HepG2 (cell line): ENCODE measurements around the gene CEMP1. TPM values are rescaled to one million over a fixed set of nuclear protein-coding genes. Genes with fewer than 3 reads are reported as not detected.

ENCODE experiments used
- CEBPB ChIP-seq: IDR thresholded peaks from 2 replicates; pipeline ENCODE4 v1.6.1; 2011; ENCODE audit warnings: low read depth, low read length, improper control_type of control experiment, borderline replicate concordance
- ELF4 ChIP-seq: sonication (generic); formaldehyde crosslinking; IDR thresholded peaks from 2 replicates; pipeline ENCODE4 v1.5.0; 2020; ENCODE audit warnings: missing genetic modification reagents, mild to moderate bottlenecking, moderate library complexity, borderline replicate concordance
- ERF ChIP-seq: IDR thresholded peaks from 2 replicates; pipeline ENCODE4 v1.6.1; 2018; ENCODE audit warnings: missing biosample characterization, missing genetic modification reagents
- FOXP1 ChIP-seq, 2 experiments: fragments of 450-650 bp in 1 of 2; IDR thresholded peaks; 2 replicates each; pipeline ENCODE4 v1.6.1; 2017 to 2018; ENCODE audit warnings: antibody characterized with exemption in 1 of 2
- HNF4G ChIP-seq, 2 experiments: sonication (generic) in 1 of 2; formaldehyde crosslinking in 1 of 2; IDR thresholded peaks; 2 replicates each; pipeline versions ENCODE4 v1.4.0 to v1.6.1; 2011 to 2020; ENCODE audit warnings: borderline replicate concordance in 2 of 2, low read depth in 2 of 2, mild to moderate bottlenecking in 2 of 2, low read length in 1 of 2, missing genetic modification reagents in 1 of 2, moderate library complexity in 1 of 2
- ISL2 ChIP-seq: sonication (generic); formaldehyde crosslinking; IDR thresholded peaks from 2 replicates; pipeline ENCODE4 v1.5.0; 2020; ENCODE audit warnings: missing genetic modification reagents
- KMT2B ChIP-seq: IDR thresholded peaks from 2 replicates; pipeline ENCODE4 v1.6.1; 2016; ENCODE audit warnings: missing genetic modification reagents, missing compliant biosample characterization
- RARA ChIP-seq: IDR thresholded peaks from 2 replicates; pipeline ENCODE4 v1.6.1; 2016; ENCODE audit warnings: missing genetic modification reagents, missing compliant biosample characterization
- REPIN1 ChIP-seq: sonication (generic); formaldehyde crosslinking; IDR thresholded peaks from 2 replicates; pipeline ENCODE4 v1.8.0; 2022; ENCODE audit warnings: missing genetic modification reagents, low read depth, mild to moderate bottlenecking, borderline replicate concordance
- RFX1 ChIP-seq: fragments of 450-650 bp; IDR thresholded peaks from 2 replicates; pipeline ENCODE4 v1.6.1; 2017
- SIX1 ChIP-seq: sonication (generic); formaldehyde crosslinking; IDR thresholded peaks from 2 replicates; pipeline ENCODE4 v1.4.0; 2020; ENCODE audit warnings: missing genetic modification reagents, borderline replicate concordance
- SOX6 ChIP-seq, 2 experiments: fragments of 450-650 bp in 1 of 2; sonication (generic) in 1 of 2; formaldehyde crosslinking in 1 of 2; IDR thresholded peaks; 2 replicates each; pipeline versions ENCODE4 v1.4.0 to v1.6.1; 2017 to 2020; ENCODE audit warnings: antibody characterized with exemption in 1 of 2, mild to moderate bottlenecking in 1 of 2, missing genetic modification reagents in 1 of 2
- ZNF335 ChIP-seq: sonication (generic); formaldehyde crosslinking; IDR thresholded peaks from 2 replicates; pipeline ENCODE4 v1.4.0; 2020; ENCODE audit warnings: missing genetic modification reagents
- ZNF605 ChIP-seq: sonication (generic); formaldehyde crosslinking; IDR thresholded peaks from 2 replicates; pipeline ENCODE4 v1.8.0; 2022; ENCODE audit warnings: mild to moderate bottlenecking, missing genetic modification reagents
- polyA plus RNA-seq, 8 experiments: library from polyadenylated mRNA; depleted of rRNA in 3 of 8; stranded (reverse) in 7 of 8; unstranded in 1 of 8; fragments of >200 nt; fragmentation: Illumina TruSeq in 4 of 8; extraction: Trizol in 4 of 8; gene quantifications; 2 replicates each; pipeline versions ENCODE4 v1.2.1 to v1.2.3, GENCODE V29; 2011 to 2016; ENCODE audit warnings: low read depth in 4 of 8, missing spikeins in 1 of 8, mixed read lengths in 1 of 8; ENCODE audit not compliant: insufficient read depth in 1 of 8
- total RNA-seq, 5 experiments: library from RNA; depleted of rRNA; stranded (reverse); fragments of >200 nt; fragmentation: Illumina TruSeq; extraction: Trizol; gene quantifications; 2 replicates each; pipeline ENCODE4 v1.2.3, GENCODE V29; 2016; ENCODE audit warnings: low read depth in 1 of 5
- TF ChIP-seq, protein P1 (sequence below): conservative IDR thresholded peaks from 2 replicates; pipeline ENCODE4 v1.6.1; 2018; ENCODE audit warnings: missing genetic modification reagents
- TF ChIP-seq, protein P2 (sequence below): sonication (generic); formaldehyde crosslinking; IDR thresholded peaks from 2 replicates; pipeline ENCODE4 v1.8.0; 2022; ENCODE audit warnings: missing genetic modification reagents, mild to moderate bottlenecking, moderate library complexity, borderline replicate concordance
- TF ChIP-seq, protein P3 (sequence below): sonication (generic); formaldehyde crosslinking; conservative IDR thresholded peaks from 2 replicates; pipeline ENCODE4 v1.5.0; 2020; ENCODE audit warnings: missing genetic modification reagents
- TF ChIP-seq, protein P4 (sequence below): sonication (generic); formaldehyde crosslinking; conservative IDR thresholded peaks from 2 replicates; pipeline ENCODE4 v1.8.1; 2023; ENCODE audit warnings: missing genetic modification reagents

Gene CEMP1
- total and polyA plus RNA-seq, 2 of the 13 experiments (the other 11 are each of a cell fraction or from before 2014, with no cell fraction given), result not detected

DNA sequence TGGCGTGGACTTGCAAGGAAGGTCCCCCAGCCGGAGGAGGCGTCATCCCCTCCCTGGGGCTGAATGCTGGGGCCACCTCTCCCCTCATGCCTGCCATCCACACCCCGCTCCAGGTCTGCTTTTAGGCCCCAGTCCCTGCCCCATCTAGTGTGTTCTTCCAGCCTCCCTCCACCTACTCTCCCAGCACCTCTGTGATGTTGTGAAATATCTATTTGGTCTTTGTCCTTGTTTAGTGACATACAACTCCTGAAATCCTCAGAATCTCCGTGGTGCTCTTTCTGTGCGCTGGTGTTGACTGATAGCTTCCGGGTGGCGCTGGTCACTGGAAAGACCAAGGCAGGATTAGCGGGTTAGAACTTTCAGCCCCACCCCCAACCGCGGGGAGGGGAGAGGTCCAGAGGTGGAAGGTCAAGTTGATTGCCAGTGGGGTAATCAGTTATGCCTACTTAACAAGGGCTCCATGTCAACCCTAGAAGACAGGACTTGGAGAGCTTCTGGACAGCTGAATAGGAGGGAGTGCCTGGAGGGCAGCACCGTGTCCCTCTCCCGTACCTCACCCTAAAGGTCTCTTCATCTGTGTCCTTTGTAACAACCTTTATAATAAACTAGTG, 46.2 kb downstream of the CEMP1 start (continued):
- TF ChIP-seq HNF4G (IDR thresholded peaks at IDR 0.05; ENCODE audit: borderline replicate concordance, low read depth, low read length), result peak; percentile 66
- TF ChIP-seq HNF4G (CRISPR knock-in tag; IDR thresholded peaks at IDR 0.05; ENCODE audit: borderline replicate concordance, low read depth), result peak; percentile 64; the same call in 1 of the 2 replicates
- peak; percentile 45; the same call in 1 of the 2 replicates for TF ChIP-seq ISL2 (CRISPR knock-in tag)
- TF ChIP-seq, protein P1, sequence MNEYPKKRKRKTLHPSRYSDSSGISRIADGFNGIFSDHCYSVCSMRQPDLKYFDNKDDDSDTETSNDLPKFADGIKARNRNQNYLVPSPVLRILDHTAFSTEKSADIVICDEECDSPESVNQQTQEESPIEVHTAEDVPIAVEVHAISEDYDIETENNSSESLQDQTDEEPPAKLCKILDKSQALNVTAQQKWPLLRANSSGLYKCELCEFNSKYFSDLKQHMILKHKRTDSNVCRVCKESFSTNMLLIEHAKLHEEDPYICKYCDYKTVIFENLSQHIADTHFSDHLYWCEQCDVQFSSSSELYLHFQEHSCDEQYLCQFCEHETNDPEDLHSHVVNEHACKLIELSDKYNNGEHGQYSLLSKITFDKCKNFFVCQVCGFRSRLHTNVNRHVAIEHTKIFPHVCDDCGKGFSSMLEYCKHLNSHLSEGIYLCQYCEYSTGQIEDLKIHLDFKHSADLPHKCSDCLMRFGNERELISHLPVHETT (CRISPR knock-in tag), result peak; percentile 47; the same call in 1 of the 2 replicates
- TF ChIP-seq CEBPB, result peak; percentile 95
- no peak for TF ChIP-seq RFX1
- peak; percentile 65; the same call in 1 of the 2 replicates for TF ChIP-seq KMT2B (CRISPR knock-in tag)
- TF ChIP-seq, protein P2, sequence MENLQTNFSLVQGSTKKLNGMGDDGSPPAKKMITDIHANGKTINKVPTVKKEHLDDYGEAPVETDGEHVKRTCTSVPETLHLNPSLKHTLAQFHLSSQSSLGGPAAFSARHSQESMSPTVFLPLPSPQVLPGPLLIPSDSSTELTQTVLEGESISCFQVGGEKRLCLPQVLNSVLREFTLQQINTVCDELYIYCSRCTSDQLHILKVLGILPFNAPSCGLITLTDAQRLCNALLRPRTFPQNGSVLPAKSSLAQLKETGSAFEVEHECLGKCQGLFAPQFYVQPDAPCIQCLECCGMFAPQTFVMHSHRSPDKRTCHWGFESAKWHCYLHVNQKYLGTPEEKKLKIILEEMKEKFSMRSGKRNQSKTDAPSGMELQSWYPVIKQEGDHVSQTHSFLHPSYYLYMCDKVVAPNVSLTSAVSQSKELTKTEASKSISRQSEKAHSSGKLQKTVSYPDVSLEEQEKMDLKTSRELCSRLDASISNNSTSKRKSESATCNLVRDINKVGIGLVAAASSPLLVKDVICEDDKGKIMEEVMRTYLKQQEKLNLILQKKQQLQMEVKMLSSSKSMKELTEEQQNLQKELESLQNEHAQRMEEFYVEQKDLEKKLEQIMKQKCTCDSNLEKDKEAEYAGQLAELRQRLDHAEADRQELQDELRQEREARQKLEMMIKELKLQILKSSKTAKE, result peak; percentile 90
- TF ChIP-seq RARA (CRISPR knock-in tag), result peak; percentile 90
- 0 out of 2 replicates have a peak, but pooled peaks have one; percentile 47 for TF ChIP-seq ZNF335
- peak; percentile 81 for TF ChIP-seq ERF (CRISPR knock-in tag)
- peak; percentile 71; the same call in 1 of the 2 replicates for TF ChIP-seq SIX1 (CRISPR knock-in tag)
- TF ChIP-seq, protein P3, sequence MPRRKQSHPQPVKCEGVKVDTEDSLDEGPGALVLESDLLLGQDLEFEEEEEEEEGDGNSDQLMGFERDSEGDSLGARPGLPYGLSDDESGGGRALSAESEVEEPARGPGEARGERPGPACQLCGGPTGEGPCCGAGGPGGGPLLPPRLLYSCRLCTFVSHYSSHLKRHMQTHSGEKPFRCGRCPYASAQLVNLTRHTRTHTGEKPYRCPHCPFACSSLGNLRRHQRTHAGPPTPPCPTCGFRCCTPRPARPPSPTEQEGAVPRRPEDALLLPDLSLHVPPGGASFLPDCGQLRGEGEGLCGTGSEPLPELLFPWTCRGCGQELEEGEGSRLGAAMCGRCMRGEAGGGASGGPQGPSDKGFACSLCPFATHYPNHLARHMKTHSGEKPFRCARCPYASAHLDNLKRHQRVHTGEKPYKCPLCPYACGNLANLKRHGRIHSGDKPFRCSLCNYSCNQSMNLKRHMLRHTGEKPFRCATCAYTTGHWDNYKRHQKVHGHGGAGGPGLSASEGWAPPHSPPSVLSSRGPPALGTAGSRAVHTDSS (CRISPR knock-in tag), result no peak
- TF ChIP-seq ZNF605, result peak; percentile 23; the same call in 1 of the 2 replicates
- peak; percentile 56; the same call in 1 of the 2 replicates for TF ChIP-seq FOXP1 (IDR thresholded peaks at IDR 0.05)
- TF ChIP-seq FOXP1 (CRISPR knock-in tag; IDR thresholded peaks at IDR 0.05), result peak; percentile 80
- no peak for TF ChIP-seq SOX6 (IDR thresholded peaks at IDR 0.05)
- peak; percentile 87 for TF ChIP-seq SOX6 (CRISPR knock-in tag; IDR thresholded peaks at IDR 0.05)
- peak; percentile 94 for TF ChIP-seq REPIN1 (CRISPR knock-in tag)
- 0 out of 2 replicates have a peak, but pooled peaks have one; percentile 61 for TF ChIP-seq ELF4 (CRISPR knock-in tag)
- TF ChIP-seq, protein P4, sequence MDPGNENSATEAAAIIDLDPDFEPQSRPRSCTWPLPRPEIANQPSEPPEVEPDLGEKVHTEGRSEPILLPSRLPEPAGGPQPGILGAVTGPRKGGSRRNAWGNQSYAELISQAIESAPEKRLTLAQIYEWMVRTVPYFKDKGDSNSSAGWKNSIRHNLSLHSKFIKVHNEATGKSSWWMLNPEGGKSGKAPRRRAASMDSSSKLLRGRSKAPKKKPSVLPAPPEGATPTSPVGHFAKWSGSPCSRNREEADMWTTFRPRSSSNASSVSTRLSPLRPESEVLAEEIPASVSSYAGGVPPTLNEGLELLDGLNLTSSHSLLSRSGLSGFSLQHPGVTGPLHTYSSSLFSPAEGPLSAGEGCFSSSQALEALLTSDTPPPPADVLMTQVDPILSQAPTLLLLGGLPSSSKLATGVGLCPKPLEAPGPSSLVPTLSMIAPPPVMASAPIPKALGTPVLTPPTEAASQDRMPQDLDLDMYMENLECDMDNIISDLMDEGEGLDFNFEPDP (CRISPR knock-in tag), result no peak
